HepG2 (cell line): ENCODE data around the gene COL5A1. TPM values are rescaled to one million over a fixed set of nuclear protein-coding genes. Genes with fewer than 3 reads are reported as not detected.

Source experiments
- ATAC-seq: fragments of 200-7000 bp; cut with Tn5 transposase; 3 replicates; pipeline ENCODE4 v1.9.1; 2020; ENCODE audit warnings: mild to moderate bottlenecking, moderate library complexity
- BruUV-seq: library from RNA; stranded (reverse); fragments of 400-500 nt; replicated peaks from 2 replicates; lab custom pipeline; 2021; lab: Mats Ljungman, UMichigan
- CTCF ChIA-PET: fragments of 300-600 bp; formaldehyde crosslinking; extraction: SDS; loops from one replicate; lab custom pipeline; 2021; ENCODE audit warnings: low total read pairs, inconsistent platforms, low intra/inter-chr PET ratio; lab: Yijun Ruan, JAX
- POLR2A ChIA-PET: fragments of 350-600 bp; sonication (Branson Sonifier 250); formaldehyde crosslinking; loops from one replicate; lab custom pipeline; 2020; ENCODE audit warnings: antibody characterized with exemption, inconsistent platforms; lab: Yijun Ruan, JAX
- DNase-seq: peaks from one replicate; pipeline ENCODE4 v3.0.0-alpha.2; 2015; ENCODE audit warnings: low spot score
- FAIRE-seq: peaks from 3 replicates; lab custom pipeline; 2011; peaks lifted over from hg19 to GRCh38; lab: Jason Lieb, UNC
- H2AFZ ChIP-seq: one replicate; pipeline ENCODE4 v1.6.1; 2011; ENCODE audit warnings: low read length, inconsistent platforms
- H3K27ac ChIP-seq: fragments of 300-600 bp; 3 replicates; pipeline ENCODE4 v1.8.0; 2011; ENCODE audit warnings: mixed run types, mild to moderate bottlenecking, mixed read lengths, low read length, inconsistent platforms; ENCODE audit not compliant: insufficient read depth; ENCODE audit errors: extremely low read length
- H3K27me3 ChIP-seq, 2 experiments: fragments of 200-600 bp in 1 of 2; 2 replicates in 1 of 2; 3 replicates in 1 of 2; pipeline versions ENCODE4 v1.6.0 to v1.8.0; 2011; ENCODE audit warnings: low read length in 2 of 2, mild to moderate bottlenecking in 2 of 2, moderate library complexity in 2 of 2, inconsistent platforms in 1 of 2; ENCODE audit not compliant: insufficient read depth in 2 of 2, control insufficient read depth in 1 of 2
- H3K36me3 ChIP-seq, 2 experiments: fragments of 200-600 bp in 1 of 2; replicated peaks in 1 of 2; 2 replicates in 1 of 2; 3 replicates in 1 of 2; pipeline versions ENCODE4 v1.5.1 to v1.8.0; 2011; ENCODE audit warnings: low read length in 2 of 2, inconsistent platforms in 1 of 2; ENCODE audit not compliant: insufficient read depth in 2 of 2, control insufficient read depth in 1 of 2
- H3K4me1 ChIP-seq: 2 replicates; pipeline ENCODE4 v1.5.1; 2012; ENCODE audit warnings: low read length, inconsistent platforms; ENCODE audit not compliant: insufficient read depth
- H3K4me2 ChIP-seq: 2 replicates; pipeline ENCODE4 v1.6.0; 2011; ENCODE audit warnings: low read depth, low read length, inconsistent platforms
- H3K4me3 ChIP-seq, 3 experiments: fragments of 200-600 bp in 1 of 3; sonication (generic), shearing (Covaris generic) in 1 of 3; replicated peaks in 1 of 3; 2 replicates each; pipeline ENCODE4 v1.5.1; 2011 to 2016; ENCODE audit warnings: low read length in 3 of 3, inconsistent platforms in 2 of 3, low read depth in 2 of 3, mild to moderate bottlenecking in 2 of 3, control low read depth in 1 of 3, mixed read lengths in 1 of 3; ENCODE audit not compliant: insufficient read depth in 1 of 3
- H3K79me2 ChIP-seq: one replicate; pipeline ENCODE4 v1.6.1; 2011; ENCODE audit warnings: low read length, inconsistent platforms; ENCODE audit not compliant: insufficient read depth
- H3K9ac ChIP-seq: 2 replicates; pipeline ENCODE4 v1.6.0; 2011; ENCODE audit warnings: mild to moderate bottlenecking, low read depth, low read length, inconsistent platforms; ENCODE audit not compliant: insufficient read depth
- H3K9me3 ChIP-seq: 2 replicates; pipeline ENCODE4 v1.5.1; 2012; ENCODE audit warnings: mild to moderate bottlenecking, low read length
- H4K20me1 ChIP-seq: 2 replicates; pipeline ENCODE4 v1.6.0; 2011; ENCODE audit warnings: inconsistent platforms, mild to moderate bottlenecking, low read length, moderate library complexity; ENCODE audit not compliant: insufficient read depth
- FOXP1 ChIP-seq, 2 experiments: fragments of 450-650 bp in 1 of 2; IDR thresholded peaks; 2 replicates each; pipeline ENCODE4 v1.6.1; 2017 to 2018; ENCODE audit warnings: antibody characterized with exemption in 1 of 2
- KDM3A ChIP-seq: IDR thresholded peaks from 2 replicates; pipeline ENCODE4 v1.6.1; 2018; ENCODE audit warnings: low read depth, missing compliant biosample characterization
- NR2F1 ChIP-seq, 2 experiments: fragments of 450-650 bp in 1 of 2; formaldehyde crosslinking in 1 of 2; IDR thresholded peaks; 2 replicates each; pipeline versions ENCODE4 v1.5.0 to v1.6.1; 2016 to 2020; ENCODE audit warnings: mild to moderate bottlenecking in 1 of 2, missing compliant biosample characterization in 1 of 2, missing genetic modification reagents in 1 of 2, moderate library complexity in 1 of 2
- PATZ1 ChIP-seq: sonication (generic); formaldehyde crosslinking; IDR thresholded peaks from 2 replicates; pipeline ENCODE4 v1.4.0; 2020; ENCODE audit warnings: missing genetic modification reagents
- SRSF1 ChIP-seq: fragments of 200-400 bp; formaldehyde crosslinking; optimal IDR thresholded peaks from 2 replicates; pipeline ENCODE3; 2017; ENCODE audit warnings: mild to moderate bottlenecking, low read depth, low read length, moderate library complexity
- TBP ChIP-seq: sonication (generic); formaldehyde crosslinking; IDR thresholded peaks from 2 replicates; pipeline ENCODE4 v1.5.0; 2020; ENCODE audit warnings: missing genetic modification reagents
- ZBTB20 ChIP-seq: sonication (generic); formaldehyde crosslinking; IDR thresholded peaks from 2 replicates; pipeline ENCODE4 v1.8.1; 2023; ENCODE audit warnings: missing genetic modification reagents, low read depth, mild to moderate bottlenecking, borderline replicate concordance
- ZFP36L2 ChIP-seq: sonication (generic); formaldehyde crosslinking; IDR thresholded peaks from 2 replicates; pipeline ENCODE4 v1.4.0; 2020; ENCODE audit warnings: missing genetic modification reagents
- ZNF329 ChIP-seq: sonication (generic); formaldehyde crosslinking; IDR thresholded peaks from 2 replicates; pipeline ENCODE4 v1.9.0; 2021; ENCODE audit warnings: low read depth, mild to moderate bottlenecking, missing genetic modification reagents
- ZNF343 ChIP-seq: sonication (generic); formaldehyde crosslinking; IDR thresholded peaks from 2 replicates; pipeline ENCODE4 v1.4.0; 2020; ENCODE audit warnings: mild to moderate bottlenecking, missing genetic modification reagents
- ZNF501 ChIP-seq: sonication (generic); formaldehyde crosslinking; IDR thresholded peaks from 2 replicates; pipeline ENCODE4 v1.5.1; 2020; ENCODE audit warnings: mild to moderate bottlenecking, moderate library complexity, missing genetic modification reagents
- ZNF512 ChIP-seq: sonication (generic); formaldehyde crosslinking; IDR thresholded peaks from 2 replicates; pipeline ENCODE4 v1.4.0; 2020; ENCODE audit warnings: mild to moderate bottlenecking, missing genetic modification reagents
- WGBS: methylation state at CpG from one replicate; pipeline ENCODE4 v1.1.6; 2017; ENCODE audit warnings: low lambda C conversion rate; 5-methylcytosine and 5-hydroxymethylcytosine counted together
- in situ Hi-C: cut with HindIII; loops from 2 replicates; pipeline ENCODE4 v1.10.0; 2017; ENCODE audit warnings: low pct_unique_long_range_greater_than_20kb; ENCODE audit not compliant: extremely low pct_ligation_motif_present
- intact Hi-C: fragments of 100-400 bp; cut with micrococcal nuclease; formaldehyde crosslinking; loops from one replicate; pipeline ENCODE4 v1.10.0; 2022; ENCODE audit not compliant: unreplicated experiment
- polyA plus RNA-seq, 8 experiments: library from polyadenylated mRNA; depleted of rRNA in 3 of 8; stranded (reverse) in 7 of 8; unstranded in 1 of 8; fragments of >200 nt; fragmentation: Illumina TruSeq in 4 of 8; extraction: Trizol in 4 of 8; gene quantifications; 2 replicates each; pipeline versions ENCODE4 v1.2.1 to v1.2.3, GENCODE V29; 2011 to 2016; ENCODE audit warnings: low read depth in 4 of 8, missing spikeins in 1 of 8, mixed read lengths in 1 of 8; ENCODE audit not compliant: insufficient read depth in 1 of 8
- total RNA-seq, 5 experiments: library from RNA; depleted of rRNA; stranded (reverse); fragments of >200 nt; fragmentation: Illumina TruSeq; extraction: Trizol; gene quantifications; 2 replicates each; pipeline ENCODE4 v1.2.3, GENCODE V29; 2016; ENCODE audit warnings: low read depth in 1 of 5
- TF ChIP-seq, protein P1 (sequence below): sonication (generic); formaldehyde crosslinking; IDR thresholded peaks from 2 replicates; pipeline ENCODE4 v1.5.0; 2020; ENCODE audit warnings: mild to moderate bottlenecking, missing genetic modification reagents, moderate library complexity
- TF ChIP-seq, protein P2 (sequence below): IDR thresholded peaks from 2 replicates; pipeline ENCODE4 v1.4.0; 2020; ENCODE audit warnings: mild to moderate bottlenecking, missing genetic modification reagents

Gene COL5A1
- total and polyA plus RNA-seq, 2 of the 13 experiments (the other 11 are each of a cell fraction or from before 2014, with no cell fraction given) = not detected

DNA sequence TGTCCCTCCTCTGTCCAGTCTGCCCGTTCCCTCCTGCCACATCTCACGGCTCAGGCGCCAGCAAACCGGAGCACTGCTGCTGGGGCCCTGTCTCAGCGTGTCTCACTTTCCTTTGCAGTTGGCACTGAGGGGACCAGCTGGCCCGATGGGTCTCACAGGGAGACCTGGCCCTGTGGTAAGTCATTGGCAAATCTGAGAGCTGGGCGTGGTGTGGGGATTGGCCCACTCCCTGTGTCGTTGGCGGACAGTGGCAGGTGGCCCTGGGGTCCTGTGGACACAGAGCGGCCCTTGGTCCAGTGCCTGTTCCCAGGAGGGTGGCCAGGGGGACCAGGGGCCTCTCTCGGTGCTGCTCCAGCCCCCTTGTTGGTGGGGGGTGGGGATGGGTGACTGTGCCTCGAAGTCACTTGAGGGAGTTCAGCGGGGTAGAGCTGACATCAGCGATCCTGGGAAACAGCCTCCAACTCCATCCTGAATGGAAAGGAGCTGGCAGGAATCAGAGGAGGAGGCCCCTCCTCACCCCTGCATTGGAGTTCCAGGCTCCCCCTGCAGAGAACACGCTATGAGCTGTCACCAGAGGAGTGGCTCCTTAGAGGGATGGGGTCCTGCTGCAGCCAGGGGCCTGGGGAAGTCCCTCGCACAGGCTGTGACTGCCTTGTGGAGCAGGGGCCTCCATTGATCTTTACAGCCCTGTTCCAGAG is 111.0 kb downstream of the COL5A1 start:
- peaks cover 19 to 52% of the 10 kb centered on the region in 2 experiments; a peak in 4 of 5 replicates for H3K27me3 ChIP-seq
- ChIA-PET POLR2A (no interaction called here), CTCF (no interaction called here)
- H4K20me1 ChIP-seq = no peaks in the 10 kb centered on the region
- DNase-seq (no peak), ATAC-seq (no peak), FAIRE-seq (no peak)
- 0% methylated on average over 2 of the region's 16 CpGs for WGBS
- no peaks in the 10 kb centered on the region for H3K4me1 ChIP-seq
- intact Hi-C loops = no loop called here
- no peaks in the 10 kb centered on the region for H3K79me2 ChIP-seq
- H3K27ac ChIP-seq = no peak overlapping the region
- H2AFZ ChIP-seq = no peak overlapping the region
- no peaks in the 10 kb centered on the region for H3K36me3 ChIP-seq
- no TSS peak for BruUV-seq
- no peak overlapping the region for H3K9ac ChIP-seq
- no peak overlapping the region for H3K4me2 ChIP-seq
- H3K9me3 ChIP-seq = peaks cover 8% of the 10 kb centered on the region; the same call in 1 of the 2 replicates
- no peak overlapping the region for H3K4me3 ChIP-seq
- in situ Hi-C loops = no loop called here
- TF ChIP-seq SRSF1 (no peak), NR2F1 (CRISPR knock-in tag; IDR thresholded peaks at IDR 0.05) (no peak), PATZ1 (CRISPR knock-in tag) (no peak), KDM3A (CRISPR knock-in tag) (no peak), ZFP36L2 (no peak), FOXP1 (IDR thresholded peaks at IDR 0.05) (no peak), FOXP1 (CRISPR knock-in tag; IDR thresholded peaks at IDR 0.05) (no peak), TBP (no peak), ZBTB20 (no peak), ZNF501 (CRISPR knock-in tag) (no peak), ZNF329 (CRISPR knock-in tag) (no peak), ZNF343 (CRISPR knock-in tag) (no peak), ZNF512 (CRISPR knock-in tag) (no peak)
- TF ChIP-seq, protein P1, sequence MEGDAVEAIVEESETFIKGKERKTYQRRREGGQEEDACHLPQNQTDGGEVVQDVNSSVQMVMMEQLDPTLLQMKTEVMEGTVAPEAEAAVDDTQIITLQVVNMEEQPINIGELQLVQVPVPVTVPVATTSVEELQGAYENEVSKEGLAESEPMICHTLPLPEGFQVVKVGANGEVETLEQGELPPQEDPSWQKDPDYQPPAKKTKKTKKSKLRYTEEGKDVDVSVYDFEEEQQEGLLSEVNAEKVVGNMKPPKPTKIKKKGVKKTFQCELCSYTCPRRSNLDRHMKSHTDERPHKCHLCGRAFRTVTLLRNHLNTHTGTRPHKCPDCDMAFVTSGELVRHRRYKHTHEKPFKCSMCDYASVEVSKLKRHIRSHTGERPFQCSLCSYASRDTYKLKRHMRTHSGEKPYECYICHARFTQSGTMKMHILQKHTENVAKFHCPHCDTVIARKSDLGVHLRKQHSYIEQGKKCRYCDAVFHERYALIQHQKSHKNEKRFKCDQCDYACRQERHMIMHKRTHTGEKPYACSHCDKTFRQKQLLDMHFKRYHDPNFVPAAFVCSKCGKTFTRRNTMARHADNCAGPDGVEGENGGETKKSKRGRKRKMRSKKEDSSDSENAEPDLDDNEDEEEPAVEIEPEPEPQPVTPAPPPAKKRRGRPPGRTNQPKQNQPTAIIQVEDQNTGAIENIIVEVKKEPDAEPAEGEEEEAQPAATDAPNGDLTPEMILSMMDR (CRISPR knock-in tag) = no peak
- TF ChIP-seq, protein P2, sequence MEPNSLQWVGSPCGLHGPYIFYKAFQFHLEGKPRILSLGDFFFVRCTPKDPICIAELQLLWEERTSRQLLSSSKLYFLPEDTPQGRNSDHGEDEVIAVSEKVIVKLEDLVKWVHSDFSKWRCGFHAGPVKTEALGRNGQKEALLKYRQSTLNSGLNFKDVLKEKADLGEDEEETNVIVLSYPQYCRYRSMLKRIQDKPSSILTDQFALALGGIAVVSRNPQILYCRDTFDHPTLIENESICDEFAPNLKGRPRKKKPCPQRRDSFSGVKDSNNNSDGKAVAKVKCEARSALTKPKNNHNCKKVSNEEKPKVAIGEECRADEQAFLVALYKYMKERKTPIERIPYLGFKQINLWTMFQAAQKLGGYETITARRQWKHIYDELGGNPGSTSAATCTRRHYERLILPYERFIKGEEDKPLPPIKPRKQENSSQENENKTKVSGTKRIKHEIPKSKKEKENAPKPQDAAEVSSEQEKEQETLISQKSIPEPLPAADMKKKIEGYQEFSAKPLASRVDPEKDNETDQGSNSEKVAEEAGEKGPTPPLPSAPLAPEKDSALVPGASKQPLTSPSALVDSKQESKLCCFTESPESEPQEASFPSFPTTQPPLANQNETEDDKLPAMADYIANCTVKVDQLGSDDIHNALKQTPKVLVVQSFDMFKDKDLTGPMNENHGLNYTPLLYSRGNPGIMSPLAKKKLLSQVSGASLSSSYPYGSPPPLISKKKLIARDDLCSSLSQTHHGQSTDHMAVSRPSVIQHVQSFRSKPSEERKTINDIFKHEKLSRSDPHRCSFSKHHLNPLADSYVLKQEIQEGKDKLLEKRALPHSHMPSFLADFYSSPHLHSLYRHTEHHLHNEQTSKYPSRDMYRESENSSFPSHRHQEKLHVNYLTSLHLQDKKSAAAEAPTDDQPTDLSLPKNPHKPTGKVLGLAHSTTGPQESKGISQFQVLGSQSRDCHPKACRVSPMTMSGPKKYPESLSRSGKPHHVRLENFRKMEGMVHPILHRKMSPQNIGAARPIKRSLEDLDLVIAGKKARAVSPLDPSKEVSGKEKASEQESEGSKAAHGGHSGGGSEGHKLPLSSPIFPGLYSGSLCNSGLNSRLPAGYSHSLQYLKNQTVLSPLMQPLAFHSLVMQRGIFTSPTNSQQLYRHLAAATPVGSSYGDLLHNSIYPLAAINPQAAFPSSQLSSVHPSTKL (CRISPR knock-in tag) = no peak
